Activated CD8-positive, alpha-beta memory T cell treated with anti-CD3 and anti-CD28 coated beads for 4 hours (primary cell): ENCODE measurements around the gene TSEN54.
"Not testable (repeated sequence)": the region's sequence is repeated elsewhere in the genome, so short reads cannot be mapped to it uniquely, and the experiment has no call there.

Experiments
- DNase-seq, 2 donors: peaks; one replicate each; pipeline ENCODE4 v3.0.0-alpha.2; 2020; ENCODE audit warnings: low read depth in 2 of 2

Gene TSEN54

DNA sequence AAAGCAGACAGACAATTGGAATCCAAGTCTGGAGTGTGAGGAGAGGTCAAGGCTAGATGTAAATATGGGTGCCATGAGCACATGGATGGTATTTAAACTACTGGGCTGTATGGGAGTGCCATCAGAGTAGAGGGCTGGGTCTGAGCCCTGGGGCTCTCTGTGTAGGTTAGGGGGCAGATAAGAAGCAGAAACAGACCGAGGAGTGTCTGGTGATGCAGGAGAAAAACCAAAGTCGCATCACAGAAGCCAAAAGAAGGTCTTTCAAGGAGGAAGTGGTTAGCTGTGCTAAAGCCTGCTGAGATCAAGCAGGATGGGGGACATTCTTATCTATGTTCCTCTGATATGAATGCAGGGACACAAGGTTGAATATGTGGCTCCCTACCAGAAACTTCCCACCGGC lies 1.9 kb downstream of the TSEN54 start:
- DNase-seq, result no peak

DNA sequence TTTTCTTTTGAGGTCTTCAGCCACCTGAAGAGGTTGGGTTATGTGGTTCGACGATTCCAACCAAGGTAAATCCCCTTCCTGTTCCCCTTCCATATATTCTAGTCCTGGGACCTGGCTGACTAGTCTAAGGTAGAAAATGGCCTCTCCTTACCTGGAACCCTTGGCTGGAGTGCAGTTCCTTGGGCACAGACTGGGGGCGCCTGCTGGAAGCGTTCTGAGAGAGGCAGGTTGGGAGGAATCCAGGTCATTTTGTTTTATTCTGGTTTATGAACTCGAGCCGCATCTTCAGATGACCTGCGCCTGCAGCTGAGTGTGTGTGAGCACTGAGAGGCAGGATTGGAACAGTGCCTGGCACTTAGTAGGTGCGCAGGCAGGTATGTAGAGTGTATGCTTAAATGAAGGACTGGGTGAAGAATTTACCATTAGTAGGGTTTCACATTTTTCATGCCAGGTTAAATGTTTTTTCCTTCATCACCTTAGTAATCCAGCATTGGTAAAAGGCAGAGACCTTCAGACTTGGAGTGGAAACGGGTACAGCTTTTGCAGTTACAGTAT lies 2.7 kb downstream of the TSEN54 start:
- no peak for DNase-seq

DNA sequence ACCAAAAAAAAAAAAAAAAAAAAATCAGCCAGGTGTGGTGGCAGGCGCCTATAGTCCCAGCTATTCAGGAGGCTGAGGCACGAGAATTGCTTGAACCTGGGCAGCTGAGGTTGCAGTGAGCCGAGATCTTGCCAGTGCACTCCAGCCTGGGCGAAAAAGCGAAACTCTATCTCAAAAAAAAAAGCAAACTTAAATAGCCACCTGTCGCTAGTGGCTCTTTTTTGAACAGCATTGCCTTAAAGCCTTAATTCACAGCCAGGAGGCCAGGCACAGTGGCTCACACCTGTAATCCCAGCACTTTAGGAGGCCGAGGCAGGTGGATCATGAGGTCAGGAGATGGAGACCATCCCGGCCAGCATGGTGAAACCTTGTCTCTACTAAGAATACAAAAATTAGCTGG lies 4.1 kb downstream of the TSEN54 start:
- DNase-seq, result not testable (repeated sequence)

DNA sequence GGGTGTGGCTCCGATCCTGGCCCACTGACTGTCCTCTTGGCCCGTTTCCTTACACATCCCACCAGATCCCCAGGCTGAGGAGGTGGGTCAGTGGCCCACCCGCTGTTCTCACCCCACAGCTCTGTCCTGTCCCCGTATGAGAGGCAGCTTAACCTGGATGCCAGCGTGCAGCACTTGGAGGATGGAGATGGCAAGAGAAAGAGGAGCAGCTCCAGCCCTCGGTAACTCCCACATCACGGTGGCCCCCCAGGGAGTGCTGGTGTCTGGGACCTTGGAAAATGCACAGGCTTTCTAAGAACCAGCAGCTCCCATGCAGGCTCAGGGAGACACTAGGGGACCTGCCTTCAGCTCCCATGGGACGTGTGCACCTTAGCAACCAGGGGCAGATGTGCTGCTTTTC lies 5.0 kb downstream of the TSEN54 start:
- no peak for DNase-seq

DNA sequence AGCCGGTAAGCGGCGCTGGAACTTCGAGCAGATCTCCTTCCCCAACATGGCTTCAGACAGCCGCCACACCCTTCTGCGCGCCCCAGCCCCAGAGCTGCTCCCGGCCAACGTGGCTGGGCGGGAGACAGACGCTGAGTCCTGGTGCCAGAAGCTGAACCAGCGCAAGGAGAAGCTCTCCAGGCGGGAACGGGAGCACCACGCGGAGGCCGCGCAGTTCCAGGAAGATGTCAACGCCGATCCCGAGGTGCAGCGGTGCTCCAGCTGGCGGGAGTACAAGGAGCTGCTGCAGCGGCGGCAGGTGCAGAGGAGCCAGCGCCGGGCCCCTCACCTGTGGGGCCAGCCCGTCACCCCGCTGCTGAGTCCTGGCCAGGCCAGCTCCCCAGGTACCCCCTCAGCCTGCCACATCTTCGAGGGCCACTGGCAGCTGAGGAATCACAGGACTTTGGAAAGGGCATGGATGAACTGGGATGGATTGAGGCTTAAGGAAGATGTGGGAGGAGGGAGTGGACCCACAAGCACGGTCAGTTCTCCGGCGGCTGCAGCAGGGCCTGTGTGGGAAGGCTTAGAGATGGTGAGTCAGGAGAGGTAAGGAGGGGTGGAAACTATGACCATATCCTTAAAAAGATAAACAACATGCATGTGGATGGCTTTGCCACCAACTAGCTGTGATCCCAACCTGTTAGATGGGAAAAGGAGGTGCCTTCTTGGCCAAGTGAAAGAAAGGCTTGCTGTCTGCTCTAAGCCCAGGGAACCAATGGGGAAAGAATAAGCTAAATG lies 5.8 kb downstream of the TSEN54 start:
- DNase-seq, result no peak

DNA sequence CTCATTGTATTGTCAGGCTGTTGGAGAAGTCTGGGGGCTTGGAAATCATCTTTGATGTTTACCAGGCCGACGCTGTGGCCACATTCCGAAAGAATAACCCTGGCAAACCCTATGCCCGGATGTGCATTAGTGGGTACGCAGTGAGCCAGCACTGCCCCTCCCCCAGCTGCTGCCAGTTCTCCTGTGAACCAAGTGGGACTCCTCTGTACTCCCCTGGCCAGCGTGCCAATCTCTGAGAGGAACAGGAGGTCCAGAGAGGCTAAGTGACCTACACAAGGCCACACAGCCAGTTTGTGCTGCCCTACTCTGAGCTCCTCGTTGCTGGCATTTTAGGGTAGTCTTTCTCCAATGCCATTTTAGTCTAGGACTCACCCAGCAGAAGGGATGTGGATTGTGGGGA lies 7.3 kb downstream of the TSEN54 start:
- DNase-seq, result no peak

DNA sequence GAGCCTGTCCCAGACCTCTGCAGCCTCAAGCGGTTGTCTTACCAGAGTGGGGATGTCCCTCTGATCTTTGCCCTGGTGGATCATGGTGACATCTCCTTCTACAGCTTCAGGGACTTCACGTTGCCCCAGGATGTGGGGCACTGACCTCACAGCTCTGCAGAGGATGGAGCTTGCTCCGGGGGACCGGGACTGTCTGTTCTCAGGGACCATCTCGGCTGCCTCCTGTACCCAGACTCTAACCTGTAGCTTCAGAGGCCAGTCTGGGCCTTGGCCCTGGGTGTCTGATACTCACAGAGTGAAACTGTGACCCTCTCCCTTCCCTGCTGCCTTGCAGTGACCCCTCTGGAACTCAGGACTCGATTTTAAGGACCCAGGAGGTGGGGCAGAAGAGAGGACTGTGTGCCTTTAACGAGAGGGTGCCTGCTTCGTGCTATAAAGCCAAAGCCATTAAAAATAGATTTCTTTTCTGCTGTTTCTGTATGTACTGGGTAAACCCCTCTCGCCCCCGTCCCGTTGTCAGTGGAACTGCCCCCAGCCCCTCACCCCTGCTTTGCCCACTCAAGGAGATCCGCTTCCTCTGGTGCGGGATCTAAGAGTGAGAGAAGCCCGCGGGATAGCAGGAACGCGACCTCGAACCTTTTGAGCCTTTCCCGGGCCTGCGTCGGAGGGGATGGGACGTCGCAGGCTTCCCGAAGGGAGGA lies 8.1 kb downstream of the TSEN54 start:
- DNase-seq, result no peak

DNA sequence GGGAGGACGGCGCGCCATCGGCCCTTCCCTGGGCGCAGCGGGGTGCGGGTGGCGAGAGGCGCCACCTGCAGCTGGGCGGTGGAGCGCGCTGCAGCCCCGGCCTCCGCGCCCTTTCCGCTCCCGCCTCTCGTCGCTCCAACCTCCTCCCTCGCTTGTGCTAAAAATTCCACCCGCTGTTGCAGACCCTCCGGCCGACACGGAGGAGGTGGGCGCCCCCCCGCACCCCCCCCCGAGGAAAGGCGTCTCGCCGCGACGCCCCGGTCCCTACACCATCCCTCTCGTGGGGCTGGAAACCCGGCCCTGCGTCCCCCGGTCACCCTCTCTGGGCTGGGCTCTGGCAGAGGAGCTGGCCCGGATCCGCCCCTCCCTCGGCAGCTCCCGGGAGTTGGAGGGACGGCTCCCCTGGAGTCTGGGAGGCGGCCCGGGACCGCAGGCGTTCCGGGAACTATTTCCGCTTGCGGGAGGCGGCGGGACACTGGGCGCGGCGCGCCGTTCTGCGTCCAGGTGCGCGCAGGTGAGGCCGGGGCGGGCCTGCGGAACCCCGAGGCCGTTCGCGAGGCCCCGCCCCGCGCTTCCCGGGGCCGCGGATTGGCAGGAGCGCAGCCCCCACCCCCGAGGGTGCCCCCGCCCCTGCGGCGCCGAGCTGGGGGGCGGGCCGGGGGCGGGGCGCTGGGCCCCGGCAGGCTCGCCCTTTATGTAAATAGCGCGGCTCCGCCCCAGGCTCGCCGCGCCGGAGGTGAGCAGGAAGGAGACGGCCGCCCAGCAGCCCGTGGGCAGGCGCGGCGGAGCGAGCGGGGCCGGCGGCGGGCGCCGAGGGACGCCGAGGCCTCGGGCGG lies 8.9 kb downstream of the TSEN54 start, which contains the start of gene LLGL2:
Gene LLGL2, plus strand, starts transcription at position 728 of the 836 bp plus-strand sequence. CDS start 17,730 bp downstream, outside the sequence.
- peak; percentile 65 to 66 for DNase-seq

DNA sequence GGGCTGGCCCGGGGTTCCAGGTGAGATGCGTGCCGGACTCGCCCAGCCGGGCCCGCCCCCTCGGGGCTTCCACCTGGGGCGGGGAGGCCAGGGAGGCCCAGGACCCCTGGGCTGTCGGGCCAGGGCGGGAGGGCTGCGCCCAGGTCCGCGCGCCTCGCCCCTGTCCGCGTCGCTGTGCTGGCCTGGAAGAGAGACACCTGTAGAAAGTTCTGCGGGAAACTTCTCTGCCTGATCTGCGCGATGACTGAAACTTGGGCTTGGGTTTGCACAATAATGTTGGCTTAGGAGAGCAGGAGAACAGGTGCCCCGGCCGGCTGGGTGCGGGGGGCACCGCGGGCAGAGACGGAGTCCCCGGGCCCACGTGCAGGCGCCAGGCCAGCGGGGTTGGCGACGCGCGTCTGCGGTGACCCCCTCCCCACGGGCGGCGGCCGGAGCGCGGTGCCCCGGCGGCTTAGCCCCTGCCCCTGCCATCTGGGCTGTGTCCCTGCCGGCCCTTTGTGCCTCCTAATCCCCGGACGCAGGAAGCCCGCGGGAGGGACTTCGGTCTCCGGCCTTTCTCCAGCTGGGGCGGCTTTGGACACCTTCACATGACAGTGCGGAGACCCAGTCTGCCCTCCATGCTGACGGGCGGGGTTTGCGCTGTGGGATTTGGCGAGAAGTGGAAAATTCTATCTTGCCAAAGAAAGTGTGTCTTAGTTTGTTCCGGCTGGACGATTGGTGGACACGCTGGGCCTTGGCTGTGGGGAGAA lies 9.7 kb downstream of the TSEN54 start:
- no peak for DNase-seq

DNA sequence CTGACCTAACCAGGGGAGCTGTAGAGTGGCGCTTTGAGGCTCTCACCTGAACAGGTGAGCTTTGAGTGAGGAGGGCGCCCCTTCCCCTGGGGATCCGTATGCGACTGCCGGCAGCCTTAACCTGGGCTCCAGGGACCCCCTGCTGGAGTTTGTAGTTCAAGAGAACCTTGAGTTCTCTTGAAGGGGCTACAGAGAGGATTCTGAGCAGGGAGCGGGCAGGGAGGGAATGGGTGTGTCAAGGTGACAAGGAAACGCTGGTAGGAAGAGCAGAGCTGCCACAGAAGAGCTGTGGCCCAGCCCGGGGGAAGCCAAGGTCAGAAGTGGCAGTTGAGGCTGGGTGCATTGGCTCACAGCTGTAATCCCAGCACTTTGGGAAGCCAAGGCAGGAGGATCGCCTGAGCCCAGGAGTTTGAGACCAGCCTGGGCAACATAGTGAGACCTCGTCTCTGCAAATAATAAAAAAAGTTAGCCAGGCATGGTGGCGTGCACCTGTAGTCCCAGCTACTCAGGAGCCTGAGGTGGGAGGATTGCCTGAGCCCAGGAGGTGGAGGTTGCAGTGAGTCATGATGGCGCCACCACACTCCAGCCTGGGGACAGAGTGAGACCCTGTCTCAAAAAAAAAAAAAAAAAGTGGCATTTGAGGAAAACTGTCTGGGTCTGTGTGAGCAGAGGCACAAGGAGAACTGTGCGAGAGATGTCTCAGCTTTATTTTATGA lies 10.4 kb downstream of the TSEN54 start:
- DNase-seq, result no peak

DNA sequence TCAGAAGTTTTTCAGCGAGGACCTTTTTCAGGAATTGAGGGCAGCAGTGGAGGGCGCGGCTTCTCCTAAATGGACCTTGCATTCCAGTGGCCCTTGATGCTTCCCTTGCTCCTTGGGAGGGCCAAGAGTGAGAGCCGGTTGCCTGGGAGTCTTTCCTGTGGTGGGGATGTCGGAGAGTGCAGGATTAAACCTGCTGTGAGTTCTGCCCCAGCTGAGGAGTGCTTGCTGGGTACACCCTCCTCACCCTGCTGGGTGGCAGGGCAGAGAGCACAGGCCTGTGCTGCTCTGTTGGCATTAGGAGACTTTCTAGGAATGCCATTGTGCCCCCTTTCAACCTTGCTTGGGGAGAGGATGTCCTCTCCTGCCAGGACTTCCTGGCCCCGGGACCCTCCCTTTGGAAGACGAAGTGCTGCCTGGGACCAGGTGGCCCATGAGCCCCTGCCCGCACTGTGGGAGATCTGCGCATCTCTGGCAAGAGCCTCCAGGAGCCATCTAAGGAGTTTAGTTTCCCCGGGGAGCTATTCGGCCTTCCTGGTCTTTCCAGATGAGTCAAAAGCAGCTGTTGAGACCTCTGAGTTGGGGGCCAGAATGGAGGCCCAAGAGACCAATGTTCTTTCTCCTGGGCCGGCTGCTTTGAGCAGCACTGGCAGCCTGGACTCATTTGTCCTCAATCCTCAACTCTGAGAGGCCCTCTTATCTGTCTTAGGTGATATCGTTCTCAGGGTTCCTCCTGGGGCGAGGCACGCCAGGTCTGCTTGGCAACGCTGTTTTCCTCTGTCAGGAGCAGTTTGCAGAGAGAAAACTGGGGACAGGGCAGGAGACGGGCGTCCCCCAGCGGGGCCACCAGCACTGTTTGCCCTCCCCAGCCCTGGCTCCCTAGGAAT lies 14.8 kb downstream of the TSEN54 start:
- no peak for DNase-seq

DNA sequence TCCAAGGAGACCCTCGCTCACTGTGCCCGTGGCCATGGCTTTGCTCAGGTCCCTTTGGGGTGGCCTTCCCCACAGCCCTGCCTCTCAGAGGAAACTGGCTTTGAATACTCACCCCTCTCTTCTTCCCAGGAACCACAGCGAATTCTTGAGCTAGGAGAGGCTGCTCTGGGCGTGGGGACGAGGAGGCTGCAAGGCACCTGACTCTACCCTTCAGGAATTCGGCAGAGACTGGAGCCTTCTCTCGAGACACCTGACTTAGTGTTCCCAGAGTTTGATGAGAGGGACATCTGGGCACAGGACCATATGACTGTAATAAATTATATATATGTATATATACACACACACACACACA lies 15.4 kb downstream of the TSEN54 start:
- no peak for DNase-seq

DNA sequence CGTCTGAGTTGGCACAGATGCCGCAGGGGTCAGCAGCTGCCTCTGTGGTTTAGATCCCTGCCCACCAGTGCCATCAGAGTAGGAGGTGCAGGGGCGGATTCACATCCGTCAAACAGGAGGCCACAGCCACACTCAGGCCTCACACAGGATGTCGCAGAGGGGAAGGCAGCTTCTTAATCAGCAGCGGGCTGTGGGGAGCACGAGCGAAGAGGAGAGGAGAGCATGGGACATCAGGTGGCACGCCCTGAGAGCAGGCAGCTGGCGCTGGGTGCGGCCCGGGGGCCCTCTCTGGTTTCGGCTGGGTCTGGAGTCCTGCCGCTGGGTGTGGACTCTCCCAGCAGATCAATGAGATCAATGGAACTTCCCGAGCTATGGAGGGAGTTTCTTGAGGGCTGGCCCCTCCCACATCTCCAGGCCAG lies 18.8 kb downstream of the TSEN54 start:
- DNase-seq, result peak; percentile 30 to 38

DNA sequence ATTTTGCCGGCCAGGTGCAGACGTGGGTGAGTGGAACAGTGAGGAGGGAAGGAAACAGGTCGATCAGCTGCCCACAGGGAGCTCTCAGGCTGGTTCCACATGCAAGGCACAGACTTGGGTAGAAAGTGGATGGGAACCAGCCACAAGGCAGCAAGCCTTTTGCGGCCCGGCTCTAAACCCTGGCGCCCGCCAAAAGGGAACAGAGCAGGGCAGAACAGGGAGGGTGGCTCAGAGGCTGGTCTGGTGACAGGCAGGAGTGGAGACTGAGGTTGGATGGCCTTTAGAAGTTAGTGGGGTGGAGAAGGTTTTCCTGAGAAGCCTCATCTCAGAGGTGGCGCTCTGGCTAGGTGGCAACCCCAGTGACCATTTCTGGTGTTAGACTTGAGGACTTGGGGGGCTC lies 19.5 kb downstream of the TSEN54 start:
- no peak for DNase-seq

DNA sequence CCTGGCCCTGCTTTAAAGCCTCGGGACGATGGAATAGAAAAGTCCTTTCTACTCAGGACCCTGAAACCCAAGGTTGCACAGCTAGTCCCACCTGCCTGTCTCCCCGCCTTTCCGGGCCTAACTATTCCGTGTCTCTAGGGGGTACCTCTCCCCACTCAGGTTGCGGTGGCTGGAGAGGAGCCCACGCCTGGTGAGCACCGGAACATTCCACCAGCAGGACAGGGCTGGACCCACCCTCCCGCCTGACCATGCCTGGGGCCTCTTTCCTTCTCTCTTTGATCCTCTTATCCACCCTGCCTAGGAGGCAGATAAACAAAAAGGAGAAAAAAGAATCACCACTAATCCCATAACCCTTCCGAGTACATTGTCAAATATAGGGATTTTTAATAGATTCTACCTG lies 20.0 kb downstream of the TSEN54 start:
- DNase-seq, result no peak

DNA sequence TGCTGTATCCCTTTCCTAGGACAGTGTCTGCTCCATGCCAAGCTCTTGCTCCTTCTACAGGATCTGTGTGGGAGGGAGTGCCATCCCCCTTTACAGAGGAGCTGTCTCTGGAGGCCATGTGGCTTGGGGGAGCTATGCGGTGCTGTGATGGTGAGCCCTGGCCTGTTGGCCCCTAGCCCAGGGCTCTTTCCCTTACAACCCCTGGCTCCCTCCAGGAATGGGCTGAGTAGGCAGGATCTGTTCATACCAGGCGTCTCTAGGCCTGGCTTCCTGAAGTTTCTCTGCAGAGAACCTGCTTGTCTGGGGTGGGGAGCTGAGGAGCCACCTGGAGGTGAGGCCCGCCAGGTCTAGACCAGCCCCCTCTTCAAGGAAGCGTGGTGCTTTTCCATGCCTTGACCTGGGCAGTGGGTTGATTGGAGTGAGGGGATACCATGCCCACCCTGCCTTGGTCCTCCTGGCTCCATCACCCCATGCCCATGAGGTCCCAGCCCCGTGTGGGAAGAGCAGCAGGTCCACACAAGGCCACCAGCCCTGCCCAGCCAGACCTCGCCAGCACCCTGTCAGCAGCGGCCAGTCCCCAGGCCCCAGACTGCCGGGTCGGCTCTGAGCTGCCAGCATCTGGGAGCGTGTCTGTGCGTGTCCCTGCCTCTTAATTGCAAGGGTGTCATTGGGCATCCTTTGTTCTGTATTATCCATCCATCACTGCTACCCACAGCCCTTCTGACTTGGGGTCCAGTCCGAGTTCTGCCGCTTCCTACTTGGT lies 23.8 kb downstream of the TSEN54 start:
- no peak for DNase-seq

DNA sequence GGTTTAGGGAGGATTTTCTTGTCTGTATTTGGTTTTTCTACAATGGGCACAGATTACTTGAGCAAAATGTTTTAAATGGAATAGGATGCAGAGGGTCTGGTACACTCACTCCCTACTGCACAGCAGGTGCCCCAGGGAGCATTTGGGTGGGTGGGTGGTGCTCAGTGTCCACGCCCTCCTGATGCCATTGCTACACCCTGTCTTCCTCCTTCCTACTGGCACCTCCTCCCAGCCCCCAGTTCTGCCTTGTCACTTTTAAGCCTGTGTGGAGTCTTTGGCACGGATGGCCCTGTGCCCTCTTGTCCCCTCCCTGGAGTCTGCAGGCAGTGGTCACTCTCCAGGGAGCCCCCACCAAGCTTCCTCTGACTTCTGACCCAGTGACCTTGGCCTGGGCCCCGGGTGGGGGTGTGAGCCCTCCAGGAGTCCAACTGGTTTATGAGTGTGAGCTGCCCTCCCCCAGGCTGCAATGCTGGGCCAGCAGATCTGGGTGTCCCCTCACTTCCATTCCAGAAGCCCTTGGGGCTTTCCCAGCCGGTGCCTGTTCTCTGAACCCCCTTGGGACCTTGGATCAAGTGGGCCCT lies 24.7 kb downstream of the TSEN54 start:
- no peak for DNase-seq

DNA sequence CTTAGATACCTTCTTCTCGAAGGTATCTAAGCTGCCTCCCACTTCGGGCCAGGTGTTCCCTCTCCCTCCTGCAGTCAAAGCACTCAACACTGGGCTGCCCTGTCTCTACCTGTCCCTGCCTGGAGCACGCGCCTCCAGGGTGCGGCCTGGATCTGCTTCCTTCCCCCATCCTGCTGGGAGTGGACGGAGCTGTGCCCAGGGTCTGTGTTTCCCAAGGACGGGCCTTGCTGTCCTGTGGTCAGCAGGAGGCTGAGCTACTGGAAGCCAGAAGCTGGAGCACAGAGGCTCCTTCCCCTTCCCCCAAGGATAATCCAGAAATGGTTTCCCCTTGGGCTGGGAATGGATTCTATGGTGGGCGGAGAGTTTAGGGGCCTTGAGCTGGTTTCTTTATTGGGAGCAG lies 25.9 kb downstream of the TSEN54 start:
- DNase-seq, result no peak
